SKM-1 (cell line): ENCODE data around the gene B4GALT5.
"Not testable (repeated sequence)": the region's sequence is repeated elsewhere in the genome, so short reads cannot be mapped to it uniquely, and the experiment has no call there.

ENCODE experiments used
- DNase-seq: peaks from one replicate; lab custom pipeline; 2025; ENCODE audit not compliant: unreplicated experiment; lab: John Stamatoyannopoulos, UW

The B4GALT5 gene

DNA sequence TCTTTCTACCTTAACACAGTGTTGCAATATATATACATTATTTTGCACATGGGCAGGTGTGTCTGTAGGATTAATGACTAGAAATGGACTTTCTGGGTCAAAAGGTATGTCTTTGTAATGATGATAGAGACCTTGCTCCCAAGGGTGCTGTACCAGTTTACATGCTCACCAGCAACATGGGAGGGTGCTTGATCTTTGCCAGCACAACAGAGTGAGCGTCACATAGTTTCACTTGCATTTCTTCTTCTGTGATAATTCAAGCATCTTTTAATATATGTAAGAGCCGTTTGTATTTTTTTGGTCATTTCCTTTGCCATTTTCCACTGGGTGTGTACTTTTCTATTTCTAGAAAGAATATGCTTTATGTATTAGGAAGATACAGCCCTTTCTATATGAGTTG, 23.6 kb upstream of the B4GALT5 start:
- DNase-seq = no peak

DNA sequence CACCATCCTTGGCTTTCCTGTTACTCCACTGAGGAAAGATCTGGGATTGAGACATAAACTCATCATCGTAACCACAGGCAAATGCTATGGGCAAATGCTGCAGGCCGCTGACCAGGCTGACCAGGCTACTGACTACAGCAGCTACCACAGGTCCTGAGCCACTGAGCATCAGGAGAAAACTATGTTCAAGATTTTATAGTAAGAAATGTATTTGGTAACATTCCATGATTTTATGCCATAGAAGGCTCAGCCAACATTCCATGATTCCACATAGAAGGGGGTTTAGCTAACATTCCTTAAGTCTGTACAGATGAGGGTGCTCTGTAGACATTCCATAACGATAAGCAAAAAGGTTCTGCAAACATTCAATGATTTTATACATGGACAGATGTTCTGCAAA, 16.1 kb upstream of the B4GALT5 start:
- DNase-seq = no peak

DNA sequence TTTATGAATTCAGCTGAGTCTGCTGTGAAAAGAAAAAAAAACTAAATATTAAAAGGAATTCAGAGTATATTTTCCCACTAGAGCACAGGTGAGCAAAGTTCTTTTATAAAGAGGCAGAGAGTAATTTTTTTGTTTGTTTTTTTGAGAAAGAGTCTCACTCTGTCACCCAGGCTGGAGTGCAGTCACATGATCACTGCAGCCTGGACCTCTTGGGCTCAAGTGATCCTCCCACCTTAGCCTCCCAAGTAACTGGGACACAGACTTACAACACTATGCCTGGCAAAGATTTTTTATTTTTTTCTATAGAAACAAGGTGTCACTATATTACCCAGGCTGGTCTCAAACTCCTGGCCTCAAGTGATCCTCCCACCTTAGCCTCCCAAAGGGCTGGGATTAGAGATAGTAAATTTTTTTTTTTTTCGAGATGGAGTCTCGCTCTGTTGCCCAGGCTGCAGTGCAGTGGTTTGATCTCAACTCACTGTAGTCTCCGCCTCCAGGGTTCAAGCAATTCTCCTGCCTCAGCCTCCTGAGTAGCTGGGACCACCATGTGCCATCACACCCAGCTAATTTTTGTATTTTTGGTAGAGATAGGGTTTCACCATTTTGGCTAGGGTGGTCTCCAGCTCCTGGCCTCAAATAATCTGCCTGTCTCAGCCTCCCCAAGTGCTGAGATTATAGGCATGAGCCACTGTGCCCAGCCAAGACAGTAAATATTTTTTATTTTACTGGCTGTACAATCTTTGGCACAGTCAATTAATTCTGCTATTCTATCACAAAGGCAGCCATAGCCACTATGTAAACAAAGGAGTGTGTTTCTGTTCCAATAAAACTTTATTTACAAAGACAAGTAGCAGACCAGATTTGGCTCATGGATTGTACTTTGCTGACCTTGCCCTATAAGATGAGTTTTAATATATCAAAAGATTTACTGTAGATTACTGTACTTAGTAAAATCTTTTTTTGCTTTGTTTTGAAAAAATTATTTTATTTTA, 14.5 kb upstream of the B4GALT5 start:
- no peak for DNase-seq

DNA sequence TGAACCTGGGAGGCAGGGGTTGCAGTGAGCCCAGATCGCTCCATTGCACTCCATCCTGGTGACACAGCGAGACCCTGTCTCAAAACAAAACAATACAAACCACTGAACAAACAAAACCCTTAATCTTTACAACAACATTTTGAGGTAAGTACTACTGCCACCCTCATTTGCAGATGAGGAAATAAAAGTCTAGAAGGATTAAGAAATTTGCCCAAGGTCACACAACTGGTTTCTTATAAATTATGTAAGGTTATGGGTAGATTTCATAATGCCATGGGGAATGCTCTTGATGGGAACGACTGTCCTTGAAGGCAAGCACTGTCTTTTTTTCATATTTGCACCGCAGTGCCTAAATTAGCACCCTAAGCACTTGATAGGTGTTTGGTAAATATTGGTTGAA, 13.8 kb upstream of the B4GALT5 start:
- DNase-seq = peak; percentile 69

DNA sequence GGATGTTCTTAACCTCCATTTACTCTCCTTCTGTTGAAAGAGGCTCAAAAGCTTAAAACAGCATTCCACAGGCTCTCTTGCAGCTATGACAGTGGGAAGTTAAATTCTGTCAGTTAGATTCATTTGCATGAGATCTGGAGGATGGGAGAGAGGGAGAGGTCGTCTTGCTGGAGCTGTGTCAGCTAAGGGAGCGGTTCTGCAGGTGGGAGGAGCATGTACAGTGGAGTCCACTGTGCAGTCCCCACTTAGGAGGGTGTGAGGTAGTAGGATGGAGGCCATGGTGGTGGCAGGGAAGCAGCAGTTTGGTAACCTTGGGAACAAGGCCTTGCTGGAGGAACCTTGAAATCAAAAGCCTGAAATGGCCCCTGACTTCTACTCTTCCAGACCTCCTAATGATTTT, 12.0 kb upstream of the B4GALT5 start:
- DNase-seq = no peak

DNA sequence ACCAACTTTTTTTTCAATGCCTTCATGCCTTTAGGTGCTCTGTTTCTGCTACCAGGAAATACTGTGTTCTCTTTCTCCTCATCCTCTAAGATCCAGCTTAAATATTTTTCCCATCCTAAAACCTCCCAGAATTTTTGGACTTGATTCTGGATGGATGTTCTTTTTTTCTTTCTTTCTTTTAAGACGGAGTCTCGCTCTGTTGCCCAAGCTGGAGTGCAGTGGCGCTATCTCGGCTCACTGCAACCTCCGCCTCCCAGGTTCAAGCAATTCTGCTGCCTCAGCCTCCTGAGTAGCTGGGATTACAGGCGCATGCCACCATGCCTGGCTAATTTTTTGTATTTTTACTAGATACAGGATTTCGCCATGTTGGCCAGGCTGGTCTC, 11.5 kb upstream of the B4GALT5 start:
- DNase-seq = not testable (repeated sequence)

DNA sequence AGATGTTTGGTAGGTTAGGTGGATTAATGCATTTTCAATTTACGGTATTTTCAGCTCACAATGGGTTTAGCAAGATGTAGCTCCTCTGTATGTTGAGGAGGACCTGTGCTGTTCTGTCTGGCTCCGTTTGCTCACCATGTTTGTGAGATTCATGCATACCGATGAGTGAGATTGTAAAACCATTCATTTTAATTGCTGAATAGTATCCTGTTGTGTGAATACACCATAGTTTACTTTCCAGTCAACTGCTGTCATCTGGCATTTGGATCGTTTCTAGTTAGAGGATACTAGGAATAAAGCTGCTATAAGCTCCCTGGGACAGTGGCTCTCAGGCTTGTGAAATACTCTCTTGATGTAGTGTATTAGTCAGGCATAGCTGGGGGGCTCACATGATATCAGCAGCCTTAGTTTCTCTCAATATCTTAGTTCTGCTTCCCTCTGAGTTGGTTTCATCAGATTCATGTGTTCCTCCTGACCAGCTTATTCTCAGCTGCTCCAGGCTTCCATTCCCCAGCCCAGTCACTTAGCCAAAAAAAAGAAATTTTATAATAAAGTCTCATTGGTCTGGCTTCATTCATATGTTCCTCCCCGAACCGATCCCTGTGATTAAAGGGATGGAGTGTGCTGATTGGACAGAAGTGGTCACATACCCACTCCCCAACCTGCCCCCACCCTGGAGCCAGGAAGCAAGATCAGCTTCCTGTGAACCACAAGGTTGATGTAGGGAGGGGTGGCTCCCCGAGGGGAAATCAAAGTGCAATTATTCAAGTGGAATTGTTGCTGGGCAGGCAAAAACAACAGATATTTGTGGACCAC, 10.9 kb upstream of the B4GALT5 start:
- peak; percentile 25 for DNase-seq

DNA sequence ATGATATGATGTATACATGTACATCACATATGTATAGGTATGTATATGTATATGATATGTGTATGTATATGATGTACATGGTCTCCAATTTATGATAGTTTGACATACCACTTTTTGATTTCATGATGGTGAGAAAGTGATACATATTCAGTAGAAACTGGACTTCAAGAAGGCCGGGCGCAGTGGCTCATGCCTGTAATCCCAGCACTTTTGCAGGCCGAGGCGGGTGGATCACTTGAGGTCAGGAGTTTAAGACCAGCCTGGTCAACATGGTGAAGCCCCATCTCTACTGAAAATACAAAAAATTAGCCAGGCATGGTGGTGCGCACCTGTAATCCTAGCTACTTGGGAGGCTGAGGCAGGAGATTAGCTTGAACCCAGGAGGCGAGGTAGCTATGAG, 10.1 kb upstream of the B4GALT5 start:
- DNase-seq = not testable (repeated sequence)

DNA sequence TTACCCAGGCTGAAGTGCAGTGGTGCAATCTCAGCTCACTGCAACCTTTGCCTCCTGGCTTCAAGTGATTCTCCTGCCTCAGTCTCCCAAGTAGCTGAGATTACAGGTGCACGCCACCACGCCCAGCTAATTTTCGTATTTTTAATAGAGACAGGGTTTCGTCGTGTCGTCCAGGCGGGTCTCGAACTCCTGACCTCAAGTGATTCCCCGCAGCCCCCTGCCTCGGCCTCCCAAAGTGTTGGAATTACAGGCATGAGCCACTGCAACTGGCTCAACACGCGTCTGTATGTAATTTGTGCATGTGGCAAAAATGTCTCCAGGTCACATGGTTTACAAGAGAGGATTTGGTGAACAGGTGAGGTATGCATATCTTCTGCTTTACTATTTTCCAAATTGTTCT, 7.6 kb upstream of the B4GALT5 start:
- not testable (repeated sequence) for DNase-seq

DNA sequence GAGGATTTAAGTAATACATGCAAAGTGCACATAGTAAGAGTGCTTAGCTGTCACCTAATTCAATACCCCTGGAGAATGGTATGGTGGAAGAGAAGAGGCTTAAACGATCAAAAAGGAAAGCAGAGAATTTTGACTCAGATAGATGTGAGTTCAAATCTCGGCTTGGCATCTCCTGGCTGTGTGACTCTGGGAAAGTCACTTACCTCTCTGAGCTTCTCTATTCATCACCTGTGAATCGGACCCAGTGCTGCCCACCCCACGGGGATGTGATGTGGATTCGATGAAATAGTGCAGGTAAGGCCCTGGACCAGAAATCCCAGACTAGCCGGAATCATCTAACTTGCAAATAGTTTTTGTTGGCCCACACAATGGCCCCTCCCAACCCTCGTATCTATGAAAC, 1.8 kb upstream of the B4GALT5 start:
- DNase-seq = no peak

DNA sequence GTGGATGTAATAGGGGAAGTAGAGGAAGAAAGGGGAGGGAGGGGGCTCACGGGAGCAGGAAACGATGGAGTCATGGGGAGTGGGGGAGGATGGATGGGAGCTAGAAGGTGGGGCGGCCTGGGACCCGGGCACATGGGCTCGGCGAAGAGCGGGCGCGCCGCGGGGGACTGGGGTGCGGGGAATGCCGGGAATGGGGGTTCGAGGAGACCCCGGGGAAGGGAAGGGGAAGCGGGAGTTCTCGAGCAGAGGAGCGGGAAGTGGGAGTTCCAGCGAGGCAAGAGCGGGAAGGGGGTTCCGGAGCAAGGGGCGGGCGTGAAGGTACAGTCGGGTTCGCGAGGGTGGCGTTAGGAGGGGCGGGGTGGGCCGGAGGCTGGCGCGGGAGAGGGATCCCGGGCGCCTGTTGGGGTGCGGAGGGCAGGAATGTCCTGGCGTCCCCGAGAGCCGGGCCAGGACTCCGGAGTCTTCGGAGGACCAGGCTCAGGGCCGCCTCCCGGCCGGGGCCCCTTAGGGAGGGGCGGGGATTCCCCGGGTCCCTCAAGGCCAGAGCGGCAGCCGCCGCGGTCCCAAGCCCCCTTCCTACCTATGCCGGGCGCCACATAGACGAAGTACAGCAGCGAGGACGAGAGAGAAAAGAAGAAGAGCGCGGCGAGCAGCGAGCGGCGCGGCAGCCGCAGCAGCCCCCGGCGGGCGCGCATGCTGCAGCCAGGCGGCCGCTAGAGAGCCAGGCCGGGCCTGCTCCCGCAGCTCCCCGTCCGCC, 504 bp downstream of the B4GALT5 start:
- peak; percentile 58 for DNase-seq

DNA sequence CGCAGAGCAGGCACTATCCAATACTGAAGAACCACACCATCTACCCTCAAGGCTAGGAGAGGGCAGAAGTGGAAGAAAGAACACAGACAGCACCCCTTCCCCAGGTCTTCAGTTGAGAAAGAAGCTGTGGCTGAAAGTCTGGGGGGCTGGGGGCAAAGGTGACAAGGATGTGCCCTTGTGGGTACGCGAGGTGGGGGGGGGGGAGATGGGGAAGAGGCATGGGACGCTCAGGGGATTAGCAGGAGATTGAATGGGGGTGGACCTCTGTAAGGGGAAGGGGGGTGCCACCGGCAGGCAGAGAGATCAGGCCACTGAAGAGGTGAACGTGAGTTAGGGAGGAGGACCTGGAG, 1.1 kb downstream of the B4GALT5 start:
- no peak for DNase-seq

DNA sequence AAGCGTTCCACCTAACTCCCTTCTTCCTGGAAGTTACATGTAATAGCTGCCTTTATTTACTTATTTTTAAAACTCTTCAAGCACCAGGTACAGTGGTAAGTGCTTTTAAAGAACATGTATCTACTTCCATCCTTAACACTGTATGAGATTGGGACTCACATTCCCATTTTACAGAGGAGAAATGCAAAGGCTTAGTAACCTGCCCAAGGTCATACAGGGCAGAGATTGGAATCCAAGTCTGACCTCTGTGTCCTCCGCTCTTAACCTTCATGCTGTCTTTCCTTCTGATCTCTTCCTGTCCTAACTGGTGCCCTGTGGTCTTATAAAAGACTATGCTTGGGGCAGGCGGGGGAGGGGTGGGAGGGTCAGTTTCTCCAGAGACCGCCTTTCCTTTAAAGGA, 1.6 kb downstream of the B4GALT5 start:
- no peak for DNase-seq

DNA sequence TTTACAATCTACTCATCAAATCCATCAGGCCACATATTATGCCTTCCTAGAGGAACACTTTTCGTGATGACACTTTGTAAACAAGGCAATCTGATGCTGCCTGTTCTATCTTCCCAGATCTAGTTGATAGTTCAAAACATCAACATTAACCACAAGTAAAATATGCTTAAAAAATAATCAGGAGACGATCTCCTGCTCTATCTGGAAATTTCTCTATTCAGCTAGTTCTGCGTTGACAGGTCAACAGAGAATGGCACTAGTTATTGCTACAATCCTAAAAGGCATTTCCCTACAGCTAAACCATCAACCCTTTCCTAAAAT, 2.1 kb downstream of the B4GALT5 start:
- DNase-seq = no peak

DNA sequence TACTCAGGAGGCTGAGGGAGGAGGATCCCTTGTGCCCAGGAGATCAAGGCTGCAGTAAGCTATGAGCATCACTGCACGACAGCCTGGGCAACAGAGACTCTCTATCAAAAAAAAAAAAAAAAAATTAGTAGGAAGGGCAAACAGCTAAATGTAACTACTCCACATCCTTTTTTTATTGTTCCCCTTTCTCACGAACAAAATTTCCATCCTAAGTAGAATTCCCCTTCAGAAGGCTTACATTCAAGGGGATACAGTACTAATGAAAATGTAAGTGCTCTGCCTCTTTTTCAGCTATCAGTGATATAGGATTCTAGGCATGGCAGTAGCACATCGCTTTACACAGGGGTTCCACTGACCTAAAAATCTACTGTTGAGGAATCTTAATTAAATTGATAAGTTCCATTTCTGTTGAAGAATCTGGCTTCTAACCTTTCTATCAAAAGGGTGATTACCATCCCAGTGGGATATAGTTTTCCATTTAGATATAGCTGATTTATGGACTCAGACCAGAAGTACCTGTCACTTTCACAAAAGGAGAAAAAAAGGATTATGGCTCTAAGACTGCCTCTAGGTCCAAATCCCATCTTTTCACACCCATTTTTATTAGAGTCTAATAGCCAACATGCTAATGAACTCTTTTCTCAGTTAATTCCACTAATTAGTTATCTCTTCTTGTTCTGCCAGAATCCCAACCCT, 2.6 kb downstream of the B4GALT5 start:
- DNase-seq = no peak

DNA sequence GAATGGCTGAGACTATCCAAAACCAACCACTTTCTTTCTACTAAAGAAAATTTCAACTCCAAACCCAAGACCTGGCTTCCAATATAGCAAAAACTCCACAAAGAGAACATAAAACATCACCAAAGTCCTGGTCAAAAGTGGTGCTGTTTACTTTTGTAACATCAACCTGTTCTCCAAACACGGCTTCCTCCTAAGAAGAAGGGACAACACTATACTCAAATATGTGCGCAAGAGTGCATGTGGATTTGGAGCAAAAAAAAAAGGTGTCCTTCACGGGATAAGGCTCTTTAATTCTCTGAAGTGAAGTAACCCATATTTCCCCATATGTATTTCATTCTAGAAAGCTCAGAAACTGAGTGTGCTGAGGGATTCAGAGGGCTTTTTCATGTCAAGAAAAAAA, 6.6 kb downstream of the B4GALT5 start:
- DNase-seq = no peak

DNA sequence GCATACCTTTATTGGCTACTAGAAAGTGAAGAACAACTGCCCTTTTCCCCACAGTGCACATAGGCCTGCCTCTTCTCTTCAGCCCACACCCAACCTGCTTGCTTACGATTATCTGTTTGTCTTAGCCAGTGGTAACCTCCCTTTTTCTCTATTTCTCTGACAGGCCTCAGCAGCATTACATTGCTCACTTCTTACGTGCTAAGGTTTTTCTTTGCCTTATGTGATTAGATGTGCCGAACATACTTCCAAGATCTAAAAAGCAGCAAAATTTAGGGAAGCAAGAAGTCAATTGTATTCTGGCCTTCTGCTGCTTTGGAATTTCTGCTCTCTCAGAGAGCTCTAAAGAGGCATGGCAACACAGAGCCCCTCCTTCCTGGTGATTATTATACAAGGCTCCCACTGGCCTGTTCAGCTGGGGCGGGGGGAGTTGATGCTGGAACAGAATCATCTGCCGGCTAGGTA, 7.0 kb downstream of the B4GALT5 start:
- DNase-seq = no peak

DNA sequence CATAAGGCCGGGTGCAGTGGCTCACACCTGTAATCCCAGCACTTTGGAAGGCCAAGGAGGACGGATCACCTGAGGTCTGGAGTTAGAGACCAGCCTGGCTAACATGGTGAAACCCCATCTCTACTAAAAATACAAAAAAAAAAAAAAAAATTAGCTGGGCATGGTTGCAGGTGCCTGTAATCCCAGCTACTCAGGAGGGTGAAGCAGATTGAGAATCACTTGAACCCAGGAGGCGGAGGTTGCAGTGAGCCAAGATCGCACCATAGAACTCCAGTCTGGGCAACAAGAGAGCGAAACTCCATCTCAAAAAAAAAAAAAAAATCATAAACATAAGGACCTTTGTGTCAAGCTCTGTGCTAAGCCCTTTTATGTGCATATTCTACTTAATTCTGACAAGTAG, 7.8 kb downstream of the B4GALT5 start:
- DNase-seq = not testable (repeated sequence)

DNA sequence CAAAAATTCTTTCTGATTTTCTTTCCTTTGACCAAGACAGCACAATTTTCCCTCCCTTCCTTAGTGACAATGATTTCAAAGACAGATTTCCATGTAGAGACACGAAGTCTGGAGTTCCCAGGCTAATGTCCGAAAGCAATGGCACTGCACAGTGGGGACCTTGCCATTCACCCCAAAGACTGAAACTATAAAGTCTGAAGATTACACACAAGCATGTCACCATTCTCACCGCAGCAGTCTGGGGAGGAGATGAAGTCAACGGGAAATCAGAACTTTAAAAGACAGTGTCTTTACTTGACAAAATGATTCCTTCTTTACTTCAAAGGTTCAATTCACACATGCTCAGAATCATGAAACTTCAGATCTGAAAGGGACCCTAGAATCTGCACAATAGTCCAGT, 8.3 kb downstream of the B4GALT5 start:
- DNase-seq = no peak

DNA sequence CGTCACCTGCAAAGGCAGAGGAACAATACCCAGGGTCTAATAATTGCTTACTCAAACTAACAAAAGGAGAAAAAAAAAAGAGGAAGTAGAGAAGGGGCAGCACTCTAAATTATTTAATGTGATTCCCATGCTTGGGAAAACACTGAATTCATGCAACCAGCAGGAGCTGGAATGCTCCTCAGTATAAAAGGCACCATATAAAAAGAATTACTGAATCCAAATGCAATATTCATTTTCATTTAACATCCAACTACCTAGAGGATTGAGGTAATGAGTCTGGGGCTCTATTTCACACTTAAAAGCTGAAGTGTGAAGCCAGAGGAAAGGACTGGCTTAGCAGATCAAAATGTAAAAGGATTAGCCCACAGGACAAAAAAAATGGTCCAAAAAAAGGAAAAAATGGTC, 8.7 kb downstream of the B4GALT5 start:
- no peak for DNase-seq

DNA sequence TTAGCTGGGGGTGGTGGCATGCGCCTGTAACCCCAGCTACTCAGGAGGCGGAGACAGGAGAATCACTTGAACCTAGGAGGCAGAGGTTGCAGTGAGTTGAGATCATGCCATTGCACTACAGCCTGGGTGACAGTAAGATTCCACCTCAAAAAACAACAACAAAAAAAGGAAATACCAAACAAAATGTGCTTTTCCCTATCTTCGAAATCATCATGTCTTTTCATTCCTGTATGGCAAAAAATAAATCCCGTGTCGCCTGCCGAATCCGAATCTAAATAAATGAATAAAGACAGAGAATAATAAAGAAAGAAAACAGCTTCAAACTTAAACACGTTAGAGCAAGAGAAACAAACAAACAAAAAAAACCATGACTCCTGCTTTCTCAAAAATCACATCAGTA, 11.8 kb downstream of the B4GALT5 start:
- no peak for DNase-seq
